ENCODE results near the gene WDR70.

The WDR70 gene

GRCh38 chr5:37736397-37736796 lies 357.3 kb downstream of the WDR70 start:
- H3K36me3 ChIP-seq (ENCODE audit: insufficient read depth, low read length), result no peaks in the 10 kb centered on the region
- H3K9me3 ChIP-seq (replicated peaks; ENCODE audit: low read length), result no peaks in the 10 kb centered on the region
- no peak overlapping the region for H3K4me3 ChIP-seq (ENCODE audit: low read length)
- H3K9ac ChIP-seq (ENCODE audit: low read depth, low read length), result no peak overlapping the region
- no peak overlapping the region for H3K4me2 ChIP-seq (ENCODE audit: low read length)
- peaks cover 40% of the 10 kb centered on the region for H3K4me1 ChIP-seq (ENCODE audit: control insufficient read depth, insufficient read depth, low read length)
- no peaks in the 10 kb centered on the region for H3K27me3 ChIP-seq (ENCODE audit: control insufficient read depth, insufficient read depth, low read length)

GRCh38 chr5:37737326-37738056 lies 358.4 kb downstream of the WDR70 start:
- Histone ChIP-seq H3K4me3 (ENCODE audit: low read length) (no peak overlapping the region), H3K27me3 (ENCODE audit: control insufficient read depth, insufficient read depth, low read length) (no peaks in the 10 kb centered on the region), H3K36me3 (ENCODE audit: insufficient read depth, low read length) (no peaks in the 10 kb centered on the region), H3K9me3 (replicated peaks; ENCODE audit: low read length) (no peaks in the 10 kb centered on the region), H3K9ac (ENCODE audit: low read depth, low read length) (no peak overlapping the region), H3K4me2 (ENCODE audit: low read length) (no peak overlapping the region), H3K4me1 (ENCODE audit: control insufficient read depth, insufficient read depth, low read length) (peaks cover 47% of the 10 kb centered on the region)

DNA sequence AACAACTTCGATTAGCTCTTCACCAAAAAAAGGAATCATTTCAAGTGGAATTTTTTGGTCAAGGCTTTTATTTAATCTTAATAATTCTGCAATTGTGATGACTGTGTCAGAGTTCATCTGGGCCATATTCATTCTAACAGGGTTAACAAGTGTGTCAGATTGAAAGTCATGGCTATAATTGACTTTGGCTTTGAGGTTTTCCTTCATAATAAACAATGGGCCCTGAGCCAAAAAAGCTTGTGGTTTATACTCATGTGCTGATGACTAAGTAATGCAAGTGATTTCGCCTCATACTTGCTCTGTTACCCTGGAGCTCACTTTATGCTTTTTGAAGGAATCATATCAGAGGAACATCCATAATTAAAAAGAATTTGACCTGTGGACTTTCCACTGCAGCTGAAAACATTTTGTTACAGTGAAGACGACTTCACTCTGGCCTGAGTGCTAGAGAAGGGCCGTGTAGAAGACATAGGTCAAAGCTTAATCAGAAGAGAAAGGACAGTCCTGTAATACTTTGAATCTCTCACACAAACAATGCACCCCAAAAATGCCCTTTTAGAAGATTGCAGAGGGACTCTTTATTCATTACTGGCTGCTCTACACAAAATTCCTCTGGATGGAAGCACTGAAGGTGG lies 359.1 kb downstream of the WDR70 start:
- Histone ChIP-seq H3K4me3 (ENCODE audit: low read length) (peak overlapping the region; percentile 40), H3K9ac (ENCODE audit: low read depth, low read length) (peak overlapping the region; percentile 66), H3K9me3 (replicated peaks; ENCODE audit: low read length) (no peaks in the 10 kb centered on the region), H3K4me1 (ENCODE audit: control insufficient read depth, insufficient read depth, low read length) (peaks cover 47% of the 10 kb centered on the region), H3K4me2 (ENCODE audit: low read length) (peak overlapping the region; percentile 61), H3K36me3 (ENCODE audit: insufficient read depth, low read length) (no peaks in the 10 kb centered on the region), H3K27me3 (ENCODE audit: control insufficient read depth, insufficient read depth, low read length) (no peaks in the 10 kb centered on the region)

- Histone ChIP-seq H3K9ac (ENCODE audit: low read depth, low read length) (peak overlapping the region; percentile 66), H3K4me1 (ENCODE audit: control insufficient read depth, insufficient read depth, low read length) (peaks cover 47% of the 10 kb centered on the region), H3K9me3 (replicated peaks; ENCODE audit: low read length) (no peaks in the 10 kb centered on the region), H3K27me3 (ENCODE audit: control insufficient read depth, insufficient read depth, low read length) (no peaks in the 10 kb centered on the region), H3K36me3 (ENCODE audit: insufficient read depth, low read length) (no peaks in the 10 kb centered on the region), H3K4me3 (ENCODE audit: low read length) (peak overlapping the region; percentile 15), H3K4me2 (ENCODE audit: low read length) (peak overlapping the region; percentile 61)
Measured at GRCh38 chr5:37738865-37739488, 359.9 kb downstream of the WDR70 start.

GRCh38 chr5:37739817-37740261 lies 360.7 kb downstream of the WDR70 start:
- peak overlapping the region; percentile 63 for H3K4me2 ChIP-seq (ENCODE audit: low read length)
- peak overlapping the region; percentile 73 for H3K9ac ChIP-seq (ENCODE audit: low read depth, low read length)
- H3K36me3 ChIP-seq (ENCODE audit: insufficient read depth, low read length), result no peaks in the 10 kb centered on the region
- no peaks in the 10 kb centered on the region for H3K27me3 ChIP-seq (ENCODE audit: control insufficient read depth, insufficient read depth, low read length)
- no peaks in the 10 kb centered on the region for H3K9me3 ChIP-seq (replicated peaks; ENCODE audit: low read length)
- H3K4me3 ChIP-seq (ENCODE audit: low read length), result no peak overlapping the region
- H3K4me1 ChIP-seq (ENCODE audit: control insufficient read depth, insufficient read depth, low read length), result peaks cover 47% of the 10 kb centered on the region

DNA sequence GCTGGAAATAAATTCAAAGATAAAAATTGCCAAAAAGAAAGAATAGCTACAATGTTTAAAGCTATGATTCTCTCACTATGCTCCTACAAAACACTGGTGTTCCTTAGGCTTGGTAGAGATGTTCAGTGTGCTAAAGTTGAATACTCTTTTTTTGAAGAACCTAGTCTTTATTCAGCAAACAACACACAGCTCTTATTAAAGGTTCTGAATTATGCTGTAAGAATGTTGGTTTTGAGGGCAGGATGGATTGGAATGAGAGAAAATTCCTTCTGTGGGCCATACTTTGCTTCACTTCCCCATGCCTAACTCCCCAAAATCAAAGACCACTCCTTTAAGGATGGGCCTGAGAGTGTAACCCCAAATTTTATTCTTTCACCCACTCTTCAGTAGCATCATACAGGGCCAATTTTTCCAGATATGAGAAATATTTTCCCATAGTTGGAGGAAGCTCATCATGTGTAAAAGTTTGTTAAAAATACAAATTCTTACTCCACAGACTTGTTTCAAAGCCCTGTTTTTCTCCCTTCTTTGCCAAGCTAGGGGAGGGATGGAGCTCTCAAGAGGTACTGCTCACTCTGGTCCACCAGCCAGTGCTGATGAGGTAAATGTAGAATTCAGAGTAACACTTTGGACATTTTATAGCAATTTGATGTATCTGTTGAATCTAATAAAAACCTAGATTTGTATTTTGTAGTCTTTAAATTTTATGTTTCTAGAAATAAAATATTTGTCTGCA lies 361.4 kb downstream of the WDR70 start:
- Histone ChIP-seq H3K36me3 (ENCODE audit: insufficient read depth, low read length) (no peaks in the 10 kb centered on the region), H3K4me3 (ENCODE audit: low read length) (peak overlapping the region; percentile 27), H3K27me3 (ENCODE audit: control insufficient read depth, insufficient read depth, low read length) (no peaks in the 10 kb centered on the region), H3K9ac (ENCODE audit: low read depth, low read length) (peak overlapping the region; percentile 73), H3K9me3 (replicated peaks; ENCODE audit: low read length) (no peaks in the 10 kb centered on the region), H3K4me1 (ENCODE audit: control insufficient read depth, insufficient read depth, low read length) (peaks cover 47% of the 10 kb centered on the region), H3K4me2 (ENCODE audit: low read length) (peak overlapping the region; percentile 63)

- no peaks in the 10 kb centered on the region for H3K27me3 ChIP-seq (ENCODE audit: control insufficient read depth, insufficient read depth, low read length)
- H3K4me2 ChIP-seq (ENCODE audit: low read length), result no peak overlapping the region
- no peaks in the 10 kb centered on the region for H3K9me3 ChIP-seq (replicated peaks; ENCODE audit: low read length)
- no peak overlapping the region for H3K4me3 ChIP-seq (ENCODE audit: low read length)
- H3K9ac ChIP-seq (ENCODE audit: low read depth, low read length), result no peak overlapping the region
- H3K4me1 ChIP-seq (ENCODE audit: control insufficient read depth, insufficient read depth, low read length), result peaks cover 43% of the 10 kb centered on the region
- H3K36me3 ChIP-seq (ENCODE audit: insufficient read depth, low read length), result no peaks in the 10 kb centered on the region
Measured at GRCh38 chr5:37742111-37742510, 363.0 kb downstream of the WDR70 start.

- Histone ChIP-seq H3K9me3 (replicated peaks; ENCODE audit: low read length) (no peaks in the 10 kb centered on the region), H3K4me1 (ENCODE audit: control insufficient read depth, insufficient read depth, low read length) (peaks cover 10% of the 10 kb centered on the region), H3K9ac (ENCODE audit: low read depth, low read length) (no peak overlapping the region), H3K4me2 (ENCODE audit: low read length) (no peak overlapping the region), H3K36me3 (ENCODE audit: insufficient read depth, low read length) (no peaks in the 10 kb centered on the region), H3K27me3 (ENCODE audit: control insufficient read depth, insufficient read depth, low read length) (no peaks in the 10 kb centered on the region), H3K4me3 (ENCODE audit: low read length) (no peak overlapping the region)
Measured at GRCh38 chr5:37751227-37751626, 372.1 kb downstream of the WDR70 start.

- Histone ChIP-seq H3K27me3 (ENCODE audit: control insufficient read depth, insufficient read depth, low read length) (no peaks in the 10 kb centered on the region), H3K36me3 (ENCODE audit: insufficient read depth, low read length) (no peaks in the 10 kb centered on the region), H3K4me3 (ENCODE audit: low read length) (no peak overlapping the region), H3K9ac (ENCODE audit: low read depth, low read length) (no peak overlapping the region), H3K4me2 (ENCODE audit: low read length) (no peak overlapping the region), H3K4me1 (ENCODE audit: control insufficient read depth, insufficient read depth, low read length) (peaks cover 10% of the 10 kb centered on the region), H3K9me3 (replicated peaks; ENCODE audit: low read length) (no peaks in the 10 kb centered on the region)
Measured at GRCh38 chr5:37754976-37755375, 375.9 kb downstream of the WDR70 start.

- Histone ChIP-seq H3K4me1 (ENCODE audit: control insufficient read depth, insufficient read depth, low read length) (peaks cover 10% of the 10 kb centered on the region), H3K4me2 (ENCODE audit: low read length) (no peak overlapping the region), H3K4me3 (ENCODE audit: low read length) (no peak overlapping the region), H3K9ac (ENCODE audit: low read depth, low read length) (no peak overlapping the region), H3K9me3 (replicated peaks; ENCODE audit: low read length) (no peaks in the 10 kb centered on the region), H3K36me3 (ENCODE audit: insufficient read depth, low read length) (no peaks in the 10 kb centered on the region), H3K27me3 (ENCODE audit: control insufficient read depth, insufficient read depth, low read length) (no peaks in the 10 kb centered on the region)
Measured at GRCh38 chr5:37755581-37755980, 376.5 kb downstream of the WDR70 start.

DNA sequence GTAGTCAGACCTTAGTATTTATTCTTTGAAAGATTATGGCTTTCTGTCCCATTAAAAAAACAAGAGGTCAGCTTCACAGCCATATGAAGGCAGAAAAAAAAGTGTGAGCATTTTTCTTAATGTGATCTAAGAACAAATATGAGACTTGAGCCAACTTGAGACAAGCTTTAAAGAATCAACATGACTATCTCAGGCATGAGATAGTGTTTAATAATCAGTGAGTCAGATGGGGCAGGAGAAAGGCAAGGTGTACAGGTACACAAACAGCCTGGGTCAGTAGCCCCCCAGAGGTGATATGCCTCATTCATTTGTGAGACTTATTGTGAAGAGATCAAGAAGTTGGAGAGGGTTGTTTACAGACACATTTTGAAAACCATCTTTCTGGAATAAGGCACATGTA lies 377.1 kb downstream of the WDR70 start:
- Histone ChIP-seq H3K9me3 (replicated peaks; ENCODE audit: low read length) (no peaks in the 10 kb centered on the region), H3K4me1 (ENCODE audit: control insufficient read depth, insufficient read depth, low read length) (peaks cover 6% of the 10 kb centered on the region), H3K27me3 (ENCODE audit: control insufficient read depth, insufficient read depth, low read length) (no peaks in the 10 kb centered on the region), H3K9ac (ENCODE audit: low read depth, low read length) (no peak overlapping the region), H3K4me2 (ENCODE audit: low read length) (no peak overlapping the region), H3K36me3 (ENCODE audit: insufficient read depth, low read length) (no peaks in the 10 kb centered on the region), H3K4me3 (ENCODE audit: low read length) (no peak overlapping the region)
